Activated gamma-delta T cell (primary cell): ENCODE measurements around the gene ARHGAP26.

Experiments used
- DNase-seq: peaks from one replicate; lab custom pipeline; 2025; lab: John Stamatoyannopoulos, UW

ARHGAP26 gene

DNA sequence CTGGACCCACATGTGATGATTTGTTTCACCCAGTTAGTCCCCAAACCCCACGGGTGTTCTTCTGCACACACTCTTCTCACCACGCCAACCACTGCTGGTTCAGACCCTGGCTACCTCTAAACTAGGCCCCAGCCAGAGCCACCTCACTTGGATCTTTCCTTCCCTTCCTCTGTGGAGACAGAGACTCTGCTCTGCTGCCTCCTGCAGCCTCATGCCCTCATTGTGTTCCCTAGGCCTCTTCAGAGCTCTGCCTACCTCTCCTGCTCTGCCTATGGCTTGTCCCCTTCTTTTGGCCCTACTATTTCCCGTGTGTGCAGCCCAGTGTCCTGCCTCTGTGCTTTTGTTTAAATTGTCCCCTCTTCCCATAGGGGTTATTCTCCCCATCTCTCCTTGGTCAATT, 79.7 kb downstream of the ARHGAP26 start:
- DNase-seq, result no peak

DNA sequence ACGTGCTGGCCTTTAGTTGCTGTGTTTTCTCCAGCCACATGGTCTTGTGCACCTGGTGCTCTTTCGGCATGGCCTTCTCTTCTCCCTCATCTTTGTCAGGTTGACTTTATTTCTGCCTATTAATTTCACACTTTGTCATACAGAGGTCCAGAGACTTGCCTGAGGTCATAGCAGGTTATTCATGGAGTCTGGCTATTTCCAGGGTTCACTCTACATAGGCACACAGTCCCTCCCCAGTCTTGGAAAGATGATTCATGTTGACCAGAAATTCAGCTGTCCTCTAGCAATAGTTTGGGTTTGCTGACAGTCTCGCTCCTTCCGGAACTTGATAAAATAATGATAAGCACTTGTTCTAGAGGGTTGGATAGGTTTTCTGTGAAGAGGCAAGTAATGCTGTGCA, 81.6 kb downstream of the ARHGAP26 start:
- DNase-seq, result no peak

DNA sequence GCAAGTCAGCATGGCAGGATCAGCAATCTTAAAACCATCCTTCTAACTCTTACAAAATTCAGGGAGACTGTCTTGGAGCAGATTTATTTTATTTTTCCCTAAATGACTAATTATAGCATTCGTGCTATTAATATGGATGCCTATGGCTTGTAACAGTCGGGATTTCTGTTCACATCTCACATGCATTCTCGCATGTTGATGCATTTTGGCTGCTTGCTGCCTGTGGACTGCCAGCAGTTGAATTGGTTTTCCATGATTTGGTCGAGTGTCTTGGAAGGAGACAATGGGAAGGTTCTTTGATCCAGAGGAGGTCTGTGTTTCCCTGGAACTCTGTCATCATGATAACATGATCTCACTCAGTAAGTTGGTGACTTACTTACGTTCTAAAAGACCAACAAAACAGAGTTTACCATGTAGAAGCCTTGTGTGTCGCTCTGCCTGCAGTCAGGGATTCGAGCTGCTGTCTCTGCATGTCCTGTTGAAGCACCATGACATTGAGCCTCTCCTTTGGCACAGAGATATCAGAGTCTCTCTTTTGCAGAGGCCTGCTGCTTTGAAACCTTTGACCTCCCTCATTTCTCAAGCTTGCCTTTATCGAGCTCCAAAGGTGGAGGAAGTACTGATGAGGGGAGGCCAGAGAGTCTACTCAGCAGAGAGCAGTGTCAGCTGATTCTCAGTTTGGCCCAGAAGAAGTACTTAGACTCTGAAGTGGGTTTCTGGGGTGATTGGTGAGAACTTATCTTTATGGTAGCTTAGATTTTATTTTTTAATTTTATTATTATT, 82.4 kb downstream of the ARHGAP26 start:
- DNase-seq, result no peak

DNA sequence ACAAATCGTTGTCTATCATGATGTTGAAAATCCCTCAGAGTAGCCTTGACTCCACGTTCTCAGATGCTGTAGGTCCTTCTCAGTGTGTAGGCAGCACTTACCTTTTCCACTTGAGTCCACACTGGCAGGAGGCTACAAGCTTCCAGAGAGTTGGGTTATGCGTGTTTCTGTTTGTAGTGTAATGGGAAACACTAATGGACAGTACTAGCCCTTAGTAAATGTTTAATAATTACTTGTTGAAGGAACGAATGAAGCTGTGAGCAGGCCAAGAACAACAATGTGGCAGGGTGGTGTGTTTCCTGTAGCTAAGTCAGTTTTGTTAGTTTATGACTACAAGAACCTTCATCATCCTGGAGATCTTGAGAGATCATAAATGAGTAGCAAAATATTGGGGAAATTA, 83.5 kb downstream of the ARHGAP26 start:
- DNase-seq, result no peak

DNA sequence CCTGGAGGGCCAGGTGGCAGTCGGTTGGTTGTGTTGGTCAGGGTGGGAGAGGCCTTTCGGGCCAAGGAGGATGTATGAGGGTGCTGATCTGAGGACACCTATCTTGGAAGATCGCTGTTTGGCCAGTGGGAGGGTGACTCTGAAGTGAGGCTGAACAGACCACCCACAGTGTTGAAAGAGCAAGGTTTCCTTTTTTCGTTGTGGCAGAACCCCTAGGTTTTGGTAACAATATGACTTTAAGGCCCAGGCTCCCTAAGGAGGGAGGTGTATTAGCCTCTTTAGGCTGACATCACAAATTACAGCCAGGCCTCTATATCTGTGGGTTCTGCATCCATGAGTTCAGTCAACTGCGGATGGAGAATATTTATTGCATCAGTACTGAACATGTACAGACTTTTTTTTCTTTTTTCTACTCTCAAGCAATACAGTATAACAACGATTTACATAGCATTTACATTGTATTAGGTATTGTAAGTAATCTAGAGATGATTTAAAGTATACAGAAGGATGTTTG, 86.1 kb downstream of the ARHGAP26 start:
- no peak for DNase-seq

DNA sequence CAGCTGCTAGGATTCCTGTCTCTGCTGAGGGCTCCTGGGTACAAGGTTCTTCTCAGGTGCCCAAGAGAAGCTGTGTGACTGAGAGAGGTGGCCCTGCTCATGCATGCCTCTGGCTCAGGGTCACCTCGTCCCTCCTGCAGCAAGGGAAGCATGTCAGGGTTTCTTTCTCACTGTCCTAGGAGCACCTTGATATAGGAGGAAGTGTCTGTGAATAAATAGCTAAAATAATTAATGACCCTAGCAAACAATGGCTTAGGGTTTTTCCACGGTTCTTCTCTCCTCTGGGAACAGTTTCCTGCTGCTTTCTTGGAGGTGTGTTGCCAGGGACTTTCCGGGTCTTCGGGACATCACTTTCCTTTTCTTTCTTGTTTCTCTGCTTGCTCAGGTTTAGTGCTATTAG, 87.2 kb downstream of the ARHGAP26 start:
- no peak for DNase-seq

DNA sequence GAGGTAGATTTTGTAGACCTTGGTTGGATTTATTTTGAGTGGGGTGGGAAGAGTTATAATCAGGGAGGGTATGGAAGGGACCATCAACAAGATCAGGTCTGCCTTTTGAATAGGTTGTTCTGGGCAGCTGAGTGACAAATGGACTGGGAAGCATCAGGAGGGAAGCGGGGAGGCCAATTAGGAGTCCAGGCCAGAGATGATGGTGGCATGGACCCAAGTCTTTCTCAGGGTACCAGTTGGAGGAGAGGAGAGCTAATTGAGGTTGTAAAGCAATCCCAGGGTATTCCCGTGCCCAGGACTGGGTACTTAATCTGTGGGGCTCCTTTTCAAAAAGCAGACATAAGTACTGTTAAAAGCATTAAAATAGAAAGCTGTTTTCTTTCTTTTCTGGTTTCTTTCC, 88.9 kb downstream of the ARHGAP26 start:
- DNase-seq, result no peak

DNA sequence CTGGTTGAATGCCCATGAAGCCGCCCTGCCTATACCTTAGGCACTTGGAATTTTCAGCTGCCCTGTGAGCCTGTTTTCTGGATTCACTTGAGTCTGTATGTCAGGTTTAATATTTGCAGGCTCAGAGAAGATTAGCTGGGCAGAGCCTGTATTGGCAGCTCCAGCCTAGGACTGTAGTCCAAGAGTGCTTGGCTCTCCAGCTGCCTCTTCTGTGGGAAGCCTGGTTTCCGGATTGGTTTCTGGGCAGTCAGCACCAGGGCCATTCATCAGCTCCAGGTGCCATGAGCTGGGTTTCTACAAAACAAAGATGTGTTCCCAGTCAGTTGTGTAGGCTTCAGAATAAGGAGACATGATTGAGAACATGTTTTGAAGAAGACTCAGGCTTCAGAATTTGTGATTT, 90.1 kb downstream of the ARHGAP26 start:
- no peak for DNase-seq

DNA sequence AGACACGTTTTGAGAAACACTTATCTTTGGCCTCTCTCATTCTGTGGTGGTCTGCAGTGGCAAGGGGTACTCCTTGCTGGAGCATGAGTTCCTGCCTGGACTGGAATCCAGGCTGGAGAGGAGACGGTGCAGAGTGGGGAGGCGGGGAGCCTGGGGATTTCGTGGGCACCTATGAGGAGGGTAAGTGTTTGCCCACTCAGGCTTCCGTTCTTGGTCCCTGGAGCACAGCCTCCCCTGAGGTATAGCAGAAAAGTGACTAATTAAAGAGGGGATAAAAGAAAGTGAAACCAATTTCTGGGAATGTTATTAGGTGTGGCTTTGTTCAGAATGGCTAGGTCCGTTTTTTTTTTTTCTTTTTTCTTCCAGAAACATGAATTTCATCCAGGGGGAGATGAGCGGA, 90.8 kb downstream of the ARHGAP26 start:
- DNase-seq, result no peak

DNA sequence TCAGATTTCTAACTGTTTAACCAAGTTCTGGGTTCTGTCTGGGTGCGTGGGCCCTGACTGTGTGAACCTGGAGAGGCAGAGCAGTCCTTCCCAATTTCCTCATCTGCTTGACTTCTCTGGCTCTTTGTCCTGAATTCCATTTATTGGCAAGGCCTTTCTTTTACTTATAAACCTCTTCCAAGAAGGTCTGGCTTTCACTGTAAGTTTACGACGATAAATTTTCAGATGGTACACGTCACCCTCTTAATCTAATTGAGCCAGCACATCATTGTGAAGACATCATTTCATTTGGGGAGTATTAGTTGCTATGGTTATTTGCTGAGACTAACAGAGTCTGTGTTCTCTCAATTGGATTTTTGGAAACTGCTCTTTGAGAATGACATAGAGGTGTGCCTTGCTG, 92.4 kb downstream of the ARHGAP26 start:
- no peak for DNase-seq

DNA sequence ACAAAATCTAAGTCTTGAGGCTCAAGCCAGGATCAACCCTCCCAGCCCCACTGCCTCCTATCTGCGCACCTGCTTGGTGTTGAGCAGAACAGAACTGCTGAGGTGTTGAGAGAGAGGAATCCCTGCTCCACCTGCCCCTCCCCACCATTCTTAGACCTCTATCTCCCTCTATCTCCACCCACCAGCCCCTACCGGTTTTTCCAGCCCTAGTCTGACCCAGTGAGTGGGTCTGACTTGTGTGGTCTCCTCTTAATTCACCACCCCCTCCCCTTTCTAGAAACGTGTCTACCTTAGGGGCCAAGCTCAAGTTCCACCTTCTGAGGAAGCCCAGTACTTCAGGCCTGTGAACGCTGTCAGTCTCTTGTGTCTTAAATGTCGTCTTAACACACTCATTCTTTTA, 93.7 kb downstream of the ARHGAP26 start:
- DNase-seq, result no peak

DNA sequence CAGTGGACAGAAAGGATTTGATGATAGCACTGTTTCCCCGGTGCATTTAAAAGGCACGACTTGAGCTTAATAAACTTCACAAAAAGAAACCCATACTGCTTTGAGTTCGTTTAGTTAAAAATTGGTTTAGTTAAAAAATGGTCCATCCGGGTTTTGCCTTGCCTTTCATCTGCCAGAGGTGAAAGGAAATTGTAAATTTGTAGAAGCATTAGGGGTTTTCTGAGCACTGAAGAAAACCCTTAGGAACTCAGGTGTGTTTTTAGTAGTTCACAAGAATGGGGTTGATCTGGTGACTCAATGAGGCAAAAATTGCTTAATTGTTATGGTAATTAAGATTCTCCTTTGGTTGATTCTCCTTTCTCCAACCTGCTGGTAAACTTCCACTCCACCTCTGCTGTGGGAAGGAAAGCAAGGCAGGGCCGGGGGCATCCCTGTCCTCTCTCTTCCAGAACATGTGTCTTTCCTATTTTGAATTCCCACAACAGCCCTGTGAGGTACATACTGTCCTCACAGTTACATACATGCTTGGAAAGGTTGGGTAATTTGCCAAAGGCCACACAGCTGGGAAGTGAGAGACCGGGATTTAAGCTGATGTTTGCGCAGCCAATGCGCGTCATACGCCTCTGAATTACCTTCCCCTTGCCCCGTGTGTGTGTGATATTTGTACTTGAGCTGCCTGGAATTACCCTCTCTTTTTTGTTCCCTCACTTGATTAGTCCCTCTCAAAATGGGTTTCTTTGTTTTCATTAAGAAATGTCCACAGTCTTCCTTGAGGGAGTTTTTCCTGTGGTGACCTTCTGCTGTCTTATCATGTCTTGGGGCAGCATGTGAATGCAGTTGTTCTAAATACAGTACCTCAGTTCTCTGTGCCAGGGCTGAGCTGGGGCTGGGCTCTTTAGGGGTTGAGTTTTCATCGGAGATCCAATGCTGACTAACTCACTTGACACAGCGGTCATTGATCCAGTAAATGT, 94.4 kb downstream of the ARHGAP26 start:
- DNase-seq, result no peak

DNA sequence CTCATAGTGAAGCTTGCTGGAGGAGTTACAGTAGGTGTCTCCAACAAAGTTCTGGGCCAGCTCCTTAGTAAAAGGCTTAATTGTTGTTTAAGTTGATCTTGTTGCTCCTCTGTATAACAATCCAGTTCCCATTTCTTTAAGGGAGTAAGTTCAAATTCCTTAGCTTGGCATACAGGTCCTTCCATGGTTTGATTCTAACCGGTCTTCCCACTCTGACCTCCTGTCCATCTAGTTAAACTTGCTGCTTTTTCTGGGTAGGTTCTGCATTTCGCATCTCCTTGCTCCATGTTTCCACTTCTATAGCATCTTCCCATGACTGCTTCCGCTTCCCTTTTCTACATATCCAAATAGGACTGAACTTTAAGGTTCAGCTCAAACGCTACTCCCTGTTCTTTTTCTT, 95.5 kb downstream of the ARHGAP26 start:
- no peak for DNase-seq

DNA sequence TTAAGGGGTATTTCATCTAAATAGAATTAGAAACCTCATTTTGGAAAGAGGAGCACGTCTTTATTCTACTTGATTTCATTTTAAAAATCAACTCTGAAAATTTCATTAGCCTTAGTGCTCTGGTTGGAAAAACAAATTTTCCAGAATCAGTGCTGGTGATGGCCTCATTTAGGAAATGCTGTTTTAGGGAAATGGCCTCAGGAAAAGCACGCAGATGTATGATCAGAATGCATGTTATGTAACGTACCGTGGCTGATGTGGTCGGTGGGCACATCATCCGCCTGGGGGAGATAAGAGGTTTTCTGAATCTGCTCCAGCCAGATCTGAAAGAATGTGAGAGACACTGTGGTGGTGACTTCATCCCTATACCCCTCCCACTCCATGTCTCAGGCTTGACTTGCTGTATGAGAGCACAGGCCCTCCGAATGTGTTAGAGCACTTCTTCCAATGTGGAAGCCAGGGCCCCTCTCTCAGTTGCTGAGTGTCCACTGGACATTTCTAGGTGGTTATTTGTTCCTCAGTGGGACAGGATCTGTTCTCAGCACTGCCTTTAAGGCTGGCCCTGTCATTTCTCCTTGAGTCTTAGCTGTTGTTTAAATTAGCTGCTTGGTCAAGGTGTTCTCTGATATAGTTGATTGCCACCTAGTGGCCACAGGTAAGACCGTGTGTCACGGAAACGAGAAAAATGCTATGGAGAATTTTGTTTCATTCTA, 96.5 kb downstream of the ARHGAP26 start:
- no peak for DNase-seq

DNA sequence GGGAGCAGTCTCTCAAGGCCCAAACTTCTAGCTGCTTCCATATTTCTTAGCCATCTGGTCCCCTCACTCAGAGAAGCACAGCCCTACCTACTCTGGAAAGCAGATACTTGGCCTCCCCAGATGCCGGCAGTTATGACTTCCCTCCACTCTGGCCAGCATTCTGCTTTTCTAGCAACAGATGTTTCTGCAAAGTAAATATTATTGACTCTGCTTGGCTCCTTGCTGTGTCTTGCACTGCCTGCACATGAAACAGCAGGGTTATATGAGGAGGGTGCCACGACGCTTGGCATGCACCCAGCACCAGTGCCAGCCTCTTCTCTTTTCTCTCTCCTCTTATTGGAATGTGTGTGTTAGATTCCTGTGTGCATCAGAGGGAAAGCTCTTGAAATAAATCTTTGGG, 99.7 kb downstream of the ARHGAP26 start:
- DNase-seq, result no peak

DNA sequence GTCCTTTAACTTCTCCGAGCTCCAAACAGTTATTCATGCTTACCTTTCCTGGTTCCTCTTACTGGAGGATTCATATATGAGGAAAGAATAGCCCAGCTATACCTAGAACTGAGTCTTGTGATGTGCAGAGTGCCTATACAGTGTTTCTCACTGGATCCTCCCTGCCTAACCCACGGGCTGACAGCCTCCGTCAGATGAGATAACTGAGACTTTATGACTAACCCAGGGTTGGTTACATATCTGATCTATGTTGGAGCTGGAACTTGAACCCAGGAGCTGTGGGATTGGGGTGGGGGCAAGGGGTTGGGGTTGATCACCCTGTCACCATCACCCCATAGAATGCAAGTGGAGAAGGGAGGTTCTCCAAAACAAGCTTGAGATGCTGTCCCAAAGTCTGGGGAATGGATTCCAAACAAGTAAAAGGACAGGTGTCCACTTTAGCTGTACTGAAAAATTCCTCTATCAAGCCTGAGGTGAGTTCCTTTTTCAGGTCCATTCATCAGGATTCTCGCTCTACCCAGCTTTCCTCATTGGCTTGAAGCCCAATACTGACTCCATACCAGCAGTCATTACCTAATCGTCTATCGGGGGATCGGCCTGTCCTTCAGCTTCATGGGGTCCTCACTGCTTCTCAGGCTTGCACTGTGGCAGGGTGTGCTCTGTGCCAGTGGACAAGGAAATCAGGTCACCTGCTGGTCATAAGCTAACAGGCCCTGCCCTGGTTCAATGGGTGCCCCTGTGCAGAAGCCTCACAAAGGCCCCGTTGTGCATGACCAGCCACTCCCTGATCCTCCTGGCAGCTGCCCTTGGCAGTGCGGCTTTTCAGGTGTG, 100.6 kb downstream of the ARHGAP26 start:
- no peak for DNase-seq

DNA sequence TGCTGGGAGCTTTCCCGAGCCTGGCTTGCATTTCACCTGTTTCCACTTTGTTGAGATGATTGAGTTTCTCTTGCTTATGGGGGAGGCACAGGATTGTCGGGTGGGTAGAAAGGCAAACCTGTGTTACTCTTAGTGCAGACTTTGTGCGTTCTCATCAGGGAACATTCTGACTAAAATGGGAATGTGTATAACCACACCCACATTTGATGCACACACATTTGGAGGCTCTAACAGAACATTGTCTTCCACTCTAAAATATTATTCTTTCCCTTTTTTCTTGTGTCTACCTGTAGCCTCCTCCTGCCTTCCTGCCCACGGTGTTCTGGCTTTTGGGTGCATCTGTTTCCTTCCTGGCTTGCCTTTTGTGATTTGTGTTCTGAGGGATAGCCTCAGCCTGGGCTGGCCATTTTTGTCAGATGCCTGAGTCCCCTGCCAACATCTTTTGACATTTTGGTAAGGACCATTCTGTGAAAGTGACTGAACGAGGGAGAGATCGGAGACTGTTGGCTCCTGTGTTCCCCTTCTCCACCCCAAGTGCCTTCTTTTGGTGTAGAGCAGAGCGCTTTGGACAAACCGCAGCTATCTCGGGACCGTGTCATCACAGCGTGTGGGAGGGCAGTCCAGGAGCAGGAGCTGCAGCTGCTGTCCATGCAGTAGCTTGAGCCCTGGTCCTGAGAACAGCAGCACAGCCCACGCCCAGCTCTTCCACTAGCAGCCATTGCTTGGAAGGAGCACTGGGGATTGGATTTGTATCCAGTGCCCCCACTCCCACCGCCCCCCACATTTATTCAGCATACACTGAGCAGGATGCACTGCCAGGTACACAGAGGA, 101.4 kb downstream of the ARHGAP26 start:
- DNase-seq, result no peak

DNA sequence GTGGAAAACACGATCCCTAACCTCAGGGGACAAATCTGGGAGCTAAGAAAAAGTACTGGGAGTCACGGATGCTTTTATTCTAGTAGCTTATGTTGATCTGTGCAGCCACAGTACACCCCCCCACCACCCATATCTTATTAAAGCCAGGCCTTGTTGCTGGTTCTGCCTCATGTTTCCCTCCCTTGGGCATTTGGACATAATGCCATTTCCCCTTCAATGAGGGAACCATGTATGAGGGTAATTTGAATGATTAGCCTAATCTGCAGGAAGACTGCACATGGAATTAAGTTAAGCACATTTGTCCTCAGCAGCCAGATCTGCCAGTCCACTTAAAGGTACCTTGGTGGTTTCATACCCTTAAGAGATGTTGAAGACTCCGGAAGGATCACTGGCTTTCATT, 102.0 kb downstream of the ARHGAP26 start:
- no peak for DNase-seq

DNA sequence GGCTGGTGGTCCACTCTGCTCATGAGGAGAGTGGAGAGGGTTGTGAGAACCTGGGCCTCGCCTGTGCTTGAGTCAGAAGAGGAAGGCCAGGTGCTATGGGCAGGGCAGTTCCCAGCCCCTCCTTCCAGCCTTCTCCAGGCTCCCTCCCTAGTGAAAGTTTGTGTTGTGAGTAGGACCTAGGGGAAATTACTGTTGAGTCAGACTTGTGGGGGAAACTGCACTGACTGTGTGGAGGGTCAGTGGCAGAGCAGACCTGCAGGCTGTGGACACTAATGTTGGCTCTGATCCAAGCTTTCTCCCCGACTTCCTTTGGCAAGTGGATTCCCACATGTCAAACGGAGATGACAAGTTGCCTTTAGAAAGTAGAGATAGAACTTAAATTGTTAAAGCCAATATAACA, 102.6 kb downstream of the ARHGAP26 start:
- no peak for DNase-seq

DNA sequence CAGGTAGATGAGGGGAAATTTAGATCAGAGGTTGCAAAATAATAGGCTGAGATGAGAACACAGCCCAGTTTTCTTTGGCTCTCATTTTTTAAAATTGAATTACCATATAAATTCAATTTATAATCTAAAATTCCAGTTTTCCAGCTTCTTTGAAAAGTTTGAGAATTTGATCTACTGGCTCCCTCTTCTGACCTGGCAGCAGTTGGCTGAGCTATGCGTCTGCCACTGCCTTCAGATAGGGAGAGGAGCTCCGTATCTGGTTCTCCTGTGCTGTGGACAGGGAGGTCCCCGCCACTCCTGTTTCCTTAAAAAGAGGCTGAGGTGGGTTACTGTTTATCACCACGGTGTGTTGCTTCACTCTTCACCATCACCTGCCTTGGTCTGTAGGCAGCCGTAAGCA, 103.7 kb downstream of the ARHGAP26 start:
- DNase-seq, result no peak
